NCI-H1092 (cell line): ENCODE results near the gene DLGAP1.

Experiments
- DNase-seq: peaks from one replicate; lab custom pipeline; 2025; lab: John Stamatoyannopoulos, UW

DLGAP1 gene

DNA sequence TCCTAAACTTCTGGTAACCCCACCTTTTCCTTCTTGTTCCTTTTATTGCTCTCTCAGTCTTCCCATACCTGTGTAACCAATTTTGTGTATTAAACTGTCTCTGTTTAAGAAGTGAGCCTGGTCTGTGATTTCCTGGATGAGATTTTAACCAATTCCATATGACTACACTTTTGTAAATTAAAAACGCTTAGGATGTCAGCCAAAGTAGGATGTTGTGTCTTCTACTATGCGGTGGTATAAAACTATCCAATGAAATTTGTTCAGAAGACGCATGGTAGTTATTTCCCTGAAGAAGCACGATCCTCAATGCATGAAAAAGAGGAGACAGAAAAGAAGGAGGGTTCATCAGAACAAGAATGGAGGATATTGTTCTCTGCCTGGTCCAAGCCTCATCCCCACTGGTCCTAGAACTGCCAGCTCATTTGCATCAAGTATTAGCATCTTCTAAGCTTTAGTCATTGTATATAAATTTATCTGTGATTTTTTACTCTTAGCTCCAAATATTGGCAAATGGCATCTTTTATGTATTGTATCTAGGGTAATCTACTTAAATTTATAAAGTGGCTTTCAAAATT lies 877.7 kb downstream of the DLGAP1 start:
- DNase-seq = no peak

DNA sequence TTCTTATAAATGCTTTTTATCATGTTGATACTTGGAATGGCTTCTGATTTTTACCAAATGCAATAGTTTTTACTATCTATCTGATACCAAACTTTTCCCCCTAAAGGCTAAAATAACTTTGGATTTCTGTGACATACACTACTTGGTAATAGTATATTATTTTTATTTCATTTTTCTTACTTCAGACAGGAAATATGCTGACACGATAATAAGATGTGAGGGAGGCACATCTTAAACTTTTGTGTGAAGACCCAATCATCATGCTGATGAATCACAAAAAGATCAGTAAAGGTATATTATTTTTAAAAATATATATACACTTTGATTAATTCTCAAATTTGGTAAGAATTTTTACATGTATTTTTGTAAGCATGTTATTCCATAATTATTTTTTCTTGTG lies 882.3 kb downstream of the DLGAP1 start:
- no peak for DNase-seq

GRCh38 chr18:3566851-3567250 lies 888.3 kb downstream of the DLGAP1 start:
- no peak for DNase-seq

DNA sequence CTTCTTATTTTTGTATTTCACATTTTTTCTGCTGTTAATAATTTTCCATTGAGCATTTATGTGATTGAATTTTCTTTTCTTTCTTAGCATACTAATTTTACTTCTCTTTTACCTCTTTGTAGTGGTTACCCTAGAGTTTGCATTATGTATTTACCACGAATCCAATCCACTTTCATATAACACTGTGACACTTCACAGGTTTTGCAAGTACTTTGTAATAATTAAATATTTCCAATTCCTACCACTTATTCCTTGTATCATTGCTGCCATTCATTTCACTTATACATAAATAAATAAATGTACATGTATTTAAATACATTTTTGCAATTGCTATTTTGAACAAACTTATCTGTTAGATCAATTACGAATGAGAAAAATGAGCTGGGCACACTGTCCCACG lies 894.4 kb downstream of the DLGAP1 start:
- DNase-seq = no peak

GRCh38 chr18:3554811-3555427 lies 900.2 kb downstream of the DLGAP1 start:
- no peak for DNase-seq

GRCh38 chr18:3554091-3554601 lies 901.0 kb downstream of the DLGAP1 start:
- DNase-seq = no peak

- DNase-seq = no peak
These were observed 902.8 kb downstream of the DLGAP1 start for GRCh38 chr18:3552305-3552704.

- no peak for DNase-seq
These were observed 907.1 kb downstream of the DLGAP1 start for GRCh38 chr18:3547891-3548615.

GRCh38 chr18:3546106-3546505 lies 909.0 kb downstream of the DLGAP1 start:
- no peak for DNase-seq

GRCh38 chr18:3544537-3544936 lies 910.6 kb downstream of the DLGAP1 start:
- no peak for DNase-seq

DNA sequence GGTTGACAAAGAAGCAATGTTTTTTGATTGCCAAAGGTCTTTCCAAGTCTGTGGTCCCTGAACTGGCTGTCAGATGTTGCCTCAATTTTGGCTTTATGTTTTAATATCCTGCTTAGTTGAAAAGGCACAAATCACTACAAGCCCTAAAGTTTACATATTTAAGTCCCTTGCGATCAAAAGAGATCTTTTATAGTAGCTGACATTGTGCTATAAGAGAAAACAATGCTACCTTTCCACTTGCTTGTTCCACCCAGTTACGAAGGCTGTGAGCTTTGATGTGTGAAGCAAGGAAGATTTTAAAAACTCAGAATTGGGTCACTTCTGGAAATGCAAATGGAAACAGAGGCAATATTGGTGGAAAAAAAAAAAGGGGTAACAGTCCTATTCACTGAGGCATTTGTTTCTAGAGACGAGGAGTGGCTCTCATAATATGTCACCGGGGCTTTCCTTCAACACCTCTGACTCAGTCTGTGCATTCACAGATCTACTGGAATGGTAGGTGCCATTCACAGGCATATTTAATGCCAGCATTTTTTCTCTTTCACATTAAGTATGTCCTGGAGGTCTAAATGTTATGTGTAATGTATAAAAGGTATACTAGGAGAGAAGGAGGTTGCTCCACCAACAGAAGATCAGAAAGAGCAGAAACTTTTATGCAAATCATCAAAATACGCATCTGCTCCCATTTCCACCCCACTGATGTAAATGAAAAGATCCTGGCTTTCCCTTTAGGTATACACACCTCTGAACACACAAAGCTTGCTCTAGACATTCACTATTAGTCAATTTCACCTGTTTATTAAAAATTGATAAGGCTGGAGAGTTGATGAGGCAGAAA lies 913.3 kb downstream of the DLGAP1 start:
- no peak for DNase-seq

- DNase-seq = no peak
These were observed 914.1 kb downstream of the DLGAP1 start for GRCh38 chr18:3540805-3541548.

DNA sequence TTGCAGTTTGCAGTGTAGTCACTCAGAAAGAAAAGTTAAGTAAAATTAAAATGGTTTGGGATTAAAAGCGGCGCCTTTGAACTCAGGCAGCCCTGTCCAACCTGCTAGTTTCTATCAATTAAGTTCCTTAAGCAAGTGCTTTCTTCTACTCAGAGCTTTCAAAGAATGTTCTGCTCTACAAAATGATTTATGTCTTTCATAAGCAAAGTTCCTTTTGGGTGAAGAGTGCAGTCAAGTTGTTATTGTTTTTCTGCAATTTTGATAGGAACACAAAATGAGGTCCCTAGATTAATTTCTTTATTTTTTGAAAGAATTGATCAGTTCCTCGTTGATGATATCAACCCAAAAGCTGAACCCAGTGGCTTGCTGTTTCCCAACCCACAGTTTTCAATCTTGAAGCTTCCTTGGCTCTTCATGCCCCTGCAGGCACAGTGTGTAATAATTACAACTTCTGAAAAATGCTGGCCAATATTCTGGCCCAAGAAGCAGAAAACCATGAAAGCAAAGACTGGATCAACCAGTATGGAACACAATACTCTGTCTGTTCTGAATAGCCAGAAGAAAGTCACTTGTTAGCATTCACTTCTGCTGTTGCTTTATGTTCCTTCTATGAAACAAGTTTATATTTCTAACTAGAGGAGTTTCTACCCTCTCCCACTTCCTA lies 916.0 kb downstream of the DLGAP1 start:
- no peak for DNase-seq

- DNase-seq = no peak
These were observed 916.7 kb downstream of the DLGAP1 start for GRCh38 chr18:3538456-3538855.

DNA sequence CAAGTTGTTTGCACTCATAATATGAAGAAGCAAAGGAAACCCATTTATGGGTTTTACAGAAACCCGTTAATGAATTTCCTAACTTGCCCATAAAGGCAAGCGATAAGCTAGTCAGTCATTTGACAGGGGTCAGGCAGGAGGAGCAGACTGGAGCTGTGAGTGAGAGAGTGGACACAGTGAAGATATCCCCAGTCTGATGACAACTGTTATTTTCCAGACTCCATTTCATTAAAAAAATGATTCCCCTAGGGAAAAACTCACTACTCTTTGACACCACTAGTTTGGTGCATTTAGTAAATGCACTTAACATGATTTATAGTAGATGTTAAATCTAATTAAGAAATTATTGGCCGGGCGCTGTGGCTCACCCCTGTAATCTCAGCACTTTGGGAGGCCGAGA lies 924.3 kb downstream of the DLGAP1 start:
- DNase-seq = no peak

- DNase-seq = peak; percentile 41
These were observed 925.5 kb downstream of the DLGAP1 start for GRCh38 chr18:3529601-3530000.

GRCh38 chr18:3529077-3529476 lies 926.0 kb downstream of the DLGAP1 start:
- no peak for DNase-seq

- no peak for DNase-seq
These were observed 926.9 kb downstream of the DLGAP1 start for GRCh38 chr18:3528231-3528630.

- peak; percentile 82 for DNase-seq
These were observed 928.4 kb downstream of the DLGAP1 start for GRCh38 chr18:3526421-3527354.

DNA sequence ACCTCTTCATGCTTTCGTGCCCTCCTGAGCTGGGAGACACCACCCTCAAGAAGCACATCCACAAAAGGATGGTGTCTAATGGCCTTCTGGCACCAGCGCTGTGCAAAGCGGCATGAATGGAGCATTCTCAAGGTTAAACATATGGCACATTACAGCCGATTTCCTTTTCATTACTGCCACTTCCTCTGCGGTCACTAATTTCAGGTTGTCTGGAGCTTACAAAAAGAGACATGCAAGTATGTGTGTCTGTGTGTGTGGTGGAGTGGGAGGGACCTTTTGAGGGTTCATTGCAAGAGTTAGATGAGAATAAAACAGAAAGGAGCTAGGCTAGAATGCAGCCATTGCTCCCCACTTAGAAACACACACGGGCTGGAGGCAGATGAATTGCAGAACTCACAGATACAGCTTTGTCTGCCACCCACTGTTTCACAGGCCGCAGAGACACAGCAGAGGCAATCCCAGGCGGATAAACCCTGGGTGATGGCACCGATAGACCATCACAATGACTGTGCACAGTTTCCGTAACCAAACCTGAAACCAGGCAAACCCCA lies 929.2 kb downstream of the DLGAP1 start:
- no peak for DNase-seq
